HL-60/S4 (cell line): ENCODE results near the gene ADAM19.

ENCODE experiments used
- in situ Hi-C: fragments of 300-500 bp; cut with MboI; formaldehyde crosslinking; loops from 2 replicates; pipeline ENCODE4 v1.14.3; 2022; ENCODE audit warnings: low sequenced_read_pairs

The ADAM19 gene

GRCh38 chr5:157563373-157563928, 12.1 kb downstream of the ADAM19 start:
- in situ Hi-C loops: no loop called here

DNA sequence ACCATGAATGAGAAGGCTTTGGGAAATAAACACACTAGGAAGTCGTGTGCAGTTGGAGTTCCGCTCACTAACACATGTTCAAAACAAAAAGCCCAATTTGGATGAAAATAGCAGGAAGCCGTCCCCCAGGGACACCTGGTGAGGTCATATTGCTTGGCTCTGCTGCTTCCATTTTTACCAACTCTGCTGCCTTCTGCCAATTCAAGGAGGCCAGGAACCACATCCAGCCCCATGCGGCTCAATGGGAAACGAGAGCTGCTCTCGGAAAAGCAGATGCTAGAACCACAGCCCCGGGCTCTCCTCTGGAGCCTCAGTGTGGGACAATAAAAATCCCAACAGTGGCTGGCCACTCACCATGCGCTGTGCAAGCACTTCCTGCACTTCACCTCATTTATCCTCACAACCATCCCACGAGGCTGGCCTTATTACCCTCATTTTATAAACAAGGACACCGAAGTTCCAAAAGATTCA, 13.4 kb downstream of the ADAM19 start:
- in situ Hi-C loops: no loop called here

DNA sequence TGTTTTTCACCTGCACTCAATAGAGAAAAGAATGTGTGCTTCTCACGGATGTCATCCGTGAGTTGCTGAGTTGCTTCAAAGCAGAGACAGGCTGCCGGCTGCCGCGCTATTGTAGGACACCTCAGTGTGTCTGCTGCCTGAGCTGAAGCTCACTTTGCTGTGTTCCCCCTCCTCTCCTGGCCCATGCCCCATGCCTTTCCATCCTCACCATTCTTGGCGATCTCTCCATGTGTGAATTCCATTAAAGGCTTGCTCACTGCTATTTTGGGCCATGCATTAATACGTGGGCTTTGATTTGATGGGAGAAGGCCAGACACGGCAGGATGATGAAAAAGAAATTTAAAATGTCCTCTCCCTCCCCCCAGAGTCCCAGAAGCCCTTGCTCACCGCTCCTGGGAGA, 14.5 kb downstream of the ADAM19 start:
- in situ Hi-C loops: no loop called here

DNA sequence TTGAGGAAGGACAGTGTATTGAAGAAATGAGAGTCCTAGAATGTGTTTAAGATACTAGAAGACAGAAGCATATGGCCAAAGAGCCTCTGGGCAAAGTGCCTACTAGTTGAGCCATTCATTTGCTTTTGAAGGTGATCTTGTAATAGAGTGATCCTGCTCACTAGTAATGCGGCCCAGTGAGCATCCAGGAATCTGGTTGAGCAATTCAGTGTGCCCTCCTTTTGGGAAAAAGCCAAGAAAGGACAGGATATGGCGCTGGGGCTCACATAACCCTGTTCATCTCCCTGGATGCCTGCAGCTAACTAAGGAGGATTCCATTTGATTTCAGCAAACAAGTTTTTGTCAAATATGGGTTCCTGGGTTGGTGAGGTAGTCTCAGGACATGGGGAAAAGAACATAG, 16.3 kb downstream of the ADAM19 start:
- in situ Hi-C loops: no loop called here

GRCh38 chr5:157558681-157559080, 16.9 kb downstream of the ADAM19 start:
- in situ Hi-C loops: no loop called here

- in situ Hi-C loops: no loop called here
These were observed 17.5 kb downstream of the ADAM19 start for GRCh38 chr5:157558041-157558595.

- in situ Hi-C loops: no loop called here
These were observed 18.8 kb downstream of the ADAM19 start for GRCh38 chr5:157556615-157557418.

GRCh38 chr5:157555037-157555640, 20.4 kb downstream of the ADAM19 start:
- in situ Hi-C loops: no loop called here

DNA sequence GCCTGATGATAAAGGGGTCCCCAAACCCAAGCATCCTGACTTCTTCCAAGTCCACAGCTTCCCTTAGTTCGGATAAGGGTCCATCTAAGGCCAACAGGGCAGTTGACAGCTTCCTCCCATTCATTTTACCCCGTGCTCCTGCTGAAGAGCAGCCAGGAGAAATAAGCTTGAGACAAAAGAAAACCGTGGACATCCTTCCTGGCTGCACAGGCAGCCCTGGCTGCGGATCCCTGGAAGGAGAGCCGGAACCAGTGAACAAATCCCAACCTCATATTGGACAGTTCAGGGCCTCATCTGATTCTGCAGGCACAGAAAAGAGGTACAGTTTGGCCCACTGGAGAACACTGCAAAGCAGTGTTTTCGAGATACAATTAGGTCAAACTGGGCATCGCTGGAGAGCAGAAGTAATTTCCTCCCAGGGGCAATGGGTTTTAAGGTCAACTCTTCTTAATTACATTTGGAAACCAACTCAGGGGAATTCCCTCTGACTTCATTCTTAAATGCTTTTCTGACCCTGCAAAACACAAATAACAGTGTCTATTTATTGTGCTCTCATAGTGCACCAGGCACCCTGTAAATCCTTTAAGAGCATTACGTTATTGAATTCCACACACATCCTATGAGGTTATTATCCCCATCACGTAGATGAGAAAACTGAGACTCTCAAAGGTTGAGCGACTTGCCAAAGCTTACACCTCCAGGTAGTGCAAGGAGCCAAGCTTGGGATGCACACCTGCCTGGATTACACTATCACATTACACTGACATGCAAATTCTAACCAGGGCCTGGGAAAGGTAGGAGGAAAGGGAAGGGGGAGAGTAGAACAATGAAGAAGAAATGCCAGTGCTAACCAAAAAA, 21.2 kb downstream of the ADAM19 start:
- in situ Hi-C loops: no loop called here

DNA sequence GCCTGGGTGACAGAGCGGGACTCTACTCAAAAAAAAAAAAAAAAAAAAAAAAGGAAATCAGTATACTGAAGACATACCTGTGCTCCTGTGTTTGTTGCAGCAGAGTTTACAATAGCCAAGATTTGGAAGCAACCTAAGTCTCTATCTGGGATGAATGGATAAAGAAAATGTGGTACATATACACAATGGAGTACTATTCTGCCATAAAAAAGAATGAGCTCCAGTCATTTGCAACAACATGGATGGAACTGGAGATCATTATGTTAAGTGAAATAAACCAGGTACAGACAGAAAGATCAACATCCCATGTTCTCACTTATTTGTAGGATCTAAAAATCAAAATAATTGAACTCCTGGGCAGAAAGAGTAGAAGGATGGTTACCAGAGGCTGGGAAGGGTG, 22.9 kb downstream of the ADAM19 start:
- in situ Hi-C loops: no loop called here

DNA sequence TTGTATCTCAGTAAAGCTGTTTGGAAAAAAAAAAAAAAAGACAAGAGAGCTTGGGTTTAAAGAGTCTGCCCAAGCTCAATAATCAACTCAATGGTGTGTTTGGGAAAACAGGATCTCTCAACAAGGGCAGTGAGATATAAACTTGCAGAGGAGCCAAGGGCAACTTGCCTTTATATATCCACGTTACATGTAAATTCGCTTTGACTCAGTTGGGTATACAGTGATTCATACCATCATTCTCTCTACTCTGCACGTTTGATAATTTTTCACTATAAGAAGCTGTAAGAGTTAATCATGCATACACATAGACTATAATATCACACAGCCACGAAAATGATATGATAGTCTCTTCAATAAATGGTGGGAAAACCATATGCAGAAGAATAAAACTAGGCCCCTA, 24.9 kb downstream of the ADAM19 start:
- in situ Hi-C loops: no loop called here

DNA sequence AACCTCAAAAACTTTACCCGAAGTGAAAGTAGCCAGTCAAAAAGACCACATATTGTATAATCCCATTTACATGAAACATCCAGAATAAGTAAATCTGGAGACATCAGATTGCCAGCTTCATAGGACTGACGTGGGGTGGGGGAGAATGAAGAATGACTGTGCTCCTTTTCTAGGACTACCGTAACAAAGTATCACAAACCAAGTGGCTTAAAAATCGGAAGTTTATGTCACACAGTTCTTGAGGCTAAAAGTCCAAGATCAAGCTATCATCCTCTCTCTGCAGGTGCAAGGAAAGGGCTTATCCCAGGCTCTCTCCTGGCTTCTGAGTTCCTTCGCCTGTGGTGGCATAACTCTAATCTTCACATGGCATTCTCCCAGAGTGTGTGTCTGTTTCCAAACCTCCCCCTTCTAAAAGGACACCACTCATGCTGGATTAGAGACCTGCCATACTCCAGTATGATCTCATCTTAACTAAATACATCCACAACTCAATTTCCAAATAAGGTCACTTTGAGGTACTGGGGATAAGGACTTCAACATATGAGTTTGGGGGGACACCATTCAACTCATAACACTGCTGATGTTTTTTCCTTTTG, 25.5 kb downstream of the ADAM19 start:
- in situ Hi-C loops: no loop called here

- in situ Hi-C loops: no loop called here
These were observed 26.3 kb downstream of the ADAM19 start for GRCh38 chr5:157549283-157549629.

- in situ Hi-C loops: no loop called here
These were observed 26.9 kb downstream of the ADAM19 start for GRCh38 chr5:157548513-157549282.

GRCh38 chr5:157547941-157548512, 27.5 kb downstream of the ADAM19 start:
- in situ Hi-C loops: no loop called here

- in situ Hi-C loops: no loop called here
These were observed 29.0 kb downstream of the ADAM19 start for GRCh38 chr5:157546456-157547100.

DNA sequence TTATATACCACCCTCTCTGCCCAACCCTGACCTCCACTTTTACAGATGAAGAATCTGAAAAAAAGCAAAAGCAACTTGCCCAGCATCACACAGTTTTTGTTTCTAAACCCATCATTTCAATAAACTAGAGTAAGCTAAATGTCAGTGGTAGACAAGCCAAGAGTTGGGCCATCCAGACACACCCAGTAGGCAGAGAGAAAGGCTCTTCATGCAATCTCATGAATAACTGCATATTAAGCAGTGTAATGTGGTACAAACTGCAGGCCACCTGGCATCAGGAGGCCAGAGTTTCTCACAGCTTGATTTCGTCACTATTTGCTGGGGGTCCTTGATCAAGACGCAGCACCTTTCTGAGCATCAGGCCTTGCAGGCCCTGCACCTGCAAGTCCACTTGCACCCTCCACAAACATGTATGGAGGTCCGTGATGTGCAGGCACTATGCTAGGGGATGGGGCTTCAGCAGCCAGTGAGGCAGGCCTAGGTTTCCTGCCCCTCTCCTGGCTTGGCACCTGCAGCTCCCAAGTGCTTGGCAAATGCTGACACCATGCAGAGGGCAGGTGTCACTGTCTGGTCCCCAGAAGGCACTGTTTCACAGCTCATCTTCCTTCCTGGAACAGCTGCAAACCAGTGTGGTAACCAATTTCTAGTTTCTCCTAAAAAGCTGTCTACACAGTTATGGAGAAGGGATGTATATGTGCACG, 29.8 kb downstream of the ADAM19 start:
- in situ Hi-C loops: no loop called here

DNA sequence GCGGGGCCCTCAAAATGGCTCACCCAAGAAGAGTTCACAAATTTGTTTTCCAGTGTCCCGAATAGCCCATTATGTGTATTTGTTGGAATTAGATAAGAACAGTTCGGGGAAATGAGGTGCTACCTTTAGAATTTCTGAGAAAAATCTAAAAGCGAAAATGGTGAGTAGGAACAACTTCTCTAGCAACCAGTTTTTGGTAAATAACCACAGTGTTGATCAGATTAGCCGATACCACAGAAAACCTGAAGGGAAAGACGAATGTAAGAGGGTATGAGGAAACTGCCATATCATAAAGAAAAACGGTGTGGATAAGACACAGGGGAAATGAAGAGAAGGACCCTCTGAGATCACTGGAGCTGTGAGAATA, 31.0 kb downstream of the ADAM19 start:
- in situ Hi-C loops: no loop called here
